ENCODE measurements around the gene CDK6.
A peak's percentile ranks its signal among the peaks of the same experiment; 100 is the strongest.

CDK6 gene

DNA sequence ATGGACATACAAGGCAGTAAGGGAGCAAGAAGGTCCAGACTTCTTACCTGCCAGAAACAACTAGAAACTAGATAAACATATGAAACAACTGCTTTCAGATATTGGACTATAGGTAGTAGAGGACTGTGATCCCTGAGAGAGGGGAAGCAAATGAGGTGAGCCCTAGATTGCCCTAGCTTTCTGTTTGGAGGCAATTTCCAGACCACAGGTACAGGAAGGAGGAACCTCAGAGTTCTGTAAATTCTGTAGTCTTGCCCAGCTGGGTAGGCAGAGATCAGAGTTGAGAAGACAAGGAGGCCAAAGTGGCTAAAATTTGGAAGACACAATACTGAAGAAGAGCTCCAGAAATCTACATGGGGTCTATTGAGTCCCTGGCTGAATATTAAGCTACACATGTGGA, 21.0 kb downstream of the CDK6 start:
- no peak overlapping the region for H3K9ac ChIP-seq (ENCODE audit: low read length)
- TF ChIP-seq EZH2 (IDR thresholded peaks at IDR 0.05; ENCODE audit: borderline replicate concordance, low read length) (no peak), CTCF (IDR thresholded peaks at IDR 0.05; ENCODE audit: low read length) (no peak)
- H4K20me1 ChIP-seq (ENCODE audit: insufficient read depth, low read length) = no peaks in the 10 kb centered on the region
- peak overlapping the region; percentile 93 for H3K27ac ChIP-seq (ENCODE audit: low read depth, low read length, poor library complexity, severe bottlenecking)
- peaks cover 85% of the 10 kb centered on the region for H3K79me2 ChIP-seq (ENCODE audit: insufficient read depth, low read length)
- H3K4me1 ChIP-seq (ENCODE audit: insufficient read depth, low read length, severe bottlenecking) = peaks cover 47% of the 10 kb centered on the region
- no peaks in the 10 kb centered on the region for H3K9me2 ChIP-seq (ENCODE audit: low read depth, low read length)
- H3K4me2 ChIP-seq (ENCODE audit: low read length) = no peak overlapping the region
- no peaks in the 10 kb centered on the region for H3K27me3 ChIP-seq (ENCODE audit: insufficient read depth, low read length)
- H3F3A ChIP-seq (ENCODE audit: insufficient read depth, low read length) = peaks cover 7% of the 10 kb centered on the region
- H3K4me3 ChIP-seq (ENCODE audit: low read depth, low read length, poor library complexity, severe bottlenecking) = no peak overlapping the region
- peaks cover 52% of the 10 kb centered on the region for H3K36me3 ChIP-seq (ENCODE audit: insufficient read depth, low read length)
- H3K9me3 ChIP-seq (ENCODE audit: low read length) = peaks cover 40% of the 10 kb centered on the region
- H2AFZ ChIP-seq (ENCODE audit: low read length) = no peak overlapping the region

DNA sequence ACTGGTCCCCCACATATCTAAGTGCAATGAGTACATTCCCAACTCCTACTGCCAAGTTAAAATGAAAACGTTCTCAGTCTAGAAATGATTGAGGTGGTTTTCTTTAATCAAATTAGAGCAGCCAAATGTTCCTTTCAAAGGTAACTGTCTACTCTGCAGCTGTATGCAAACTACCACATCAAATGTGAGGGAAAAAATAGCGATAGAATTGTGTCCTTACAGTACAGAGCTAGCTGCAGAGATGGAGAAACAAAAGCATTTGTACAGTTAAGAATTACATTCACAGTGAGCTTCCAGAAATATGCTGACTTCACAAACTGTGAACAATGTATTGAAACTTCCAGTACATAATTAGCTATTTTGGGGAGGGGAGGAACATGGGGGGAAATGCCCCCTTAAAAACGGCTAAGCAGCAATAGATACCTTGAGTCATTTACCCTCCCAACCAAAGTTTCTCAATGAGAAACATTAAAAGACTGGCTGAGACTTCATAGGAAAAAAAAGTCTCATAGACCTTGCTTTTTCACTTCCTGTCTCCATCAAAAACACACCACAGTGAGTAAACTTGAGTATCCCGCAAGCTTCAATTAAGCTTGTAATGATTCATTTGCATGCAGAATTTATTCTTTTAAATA, 22.9 kb downstream of the CDK6 start:
- no peaks in the 10 kb centered on the region for H4K20me1 ChIP-seq (ENCODE audit: insufficient read depth, low read length)
- TF ChIP-seq CTCF (IDR thresholded peaks at IDR 0.05; ENCODE audit: low read length) (no peak), EZH2 (IDR thresholded peaks at IDR 0.05; ENCODE audit: borderline replicate concordance, low read length) (no peak)

DNA sequence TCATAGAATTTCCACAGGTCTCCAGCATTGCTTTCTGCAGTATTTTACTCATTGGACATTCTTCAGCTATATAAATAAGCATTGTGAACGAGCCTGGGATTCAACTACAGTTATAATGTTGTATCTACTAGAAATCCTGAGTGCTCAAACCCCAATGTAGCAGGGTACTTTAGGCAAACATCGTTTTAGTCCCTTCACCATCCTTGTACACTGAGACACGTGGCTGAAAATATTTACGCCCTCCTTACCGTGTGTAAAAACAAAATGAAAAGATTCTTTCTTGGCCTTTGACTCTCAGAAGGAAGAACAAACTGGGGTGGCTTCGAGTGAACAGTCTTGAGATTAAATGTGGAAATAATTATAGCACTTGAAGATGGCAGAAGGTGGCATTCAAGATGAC, 25.2 kb downstream of the CDK6 start:
- Histone ChIP-seq H3K79me2 (ENCODE audit: insufficient read depth, low read length) (peaks cover 65% of the 10 kb centered on the region), H3K4me1 (ENCODE audit: insufficient read depth, low read length, severe bottlenecking) (peaks cover 61% of the 10 kb centered on the region), H3K36me3 (ENCODE audit: insufficient read depth, low read length) (peaks cover 26% of the 10 kb centered on the region), H3K27me3 (ENCODE audit: insufficient read depth, low read length) (no peaks in the 10 kb centered on the region), H3K27ac (ENCODE audit: low read depth, low read length, poor library complexity, severe bottlenecking) (peak overlapping the region; percentile 89), H3F3A (ENCODE audit: insufficient read depth, low read length) (peaks cover 7% of the 10 kb centered on the region), H3K4me3 (ENCODE audit: low read depth, low read length, poor library complexity, severe bottlenecking) (no peak overlapping the region), H3K4me2 (ENCODE audit: low read length) (no peak overlapping the region), H3K9ac (ENCODE audit: low read length) (no peak overlapping the region), H4K20me1 (ENCODE audit: insufficient read depth, low read length) (no peaks in the 10 kb centered on the region), H3K9me2 (ENCODE audit: low read depth, low read length) (no peaks in the 10 kb centered on the region), H3K9me3 (ENCODE audit: low read length) (peaks cover 12% of the 10 kb centered on the region), H2AFZ (ENCODE audit: low read length) (no peak overlapping the region)
- no peak for TF ChIP-seq EZH2 (IDR thresholded peaks at IDR 0.05; ENCODE audit: borderline replicate concordance, low read length)
- no peak for TF ChIP-seq CTCF (IDR thresholded peaks at IDR 0.05; ENCODE audit: low read length)

More for the DNA sequence above, 22.9 kb downstream of the CDK6 start:
- no peaks in the 10 kb centered on the region for H3K9me2 ChIP-seq (ENCODE audit: low read depth, low read length)
- H3K79me2 ChIP-seq (ENCODE audit: insufficient read depth, low read length) = peaks cover 78% of the 10 kb centered on the region
- peak overlapping the region; percentile 93 for H3K27ac ChIP-seq (ENCODE audit: low read depth, low read length, poor library complexity, severe bottlenecking)
- peaks cover 35% of the 10 kb centered on the region for H3K36me3 ChIP-seq (ENCODE audit: insufficient read depth, low read length)
- H3K4me3 ChIP-seq (ENCODE audit: low read depth, low read length, poor library complexity, severe bottlenecking) = peak overlapping the region; percentile 34
- peaks cover 61% of the 10 kb centered on the region for H3K4me1 ChIP-seq (ENCODE audit: insufficient read depth, low read length, severe bottlenecking)
- H3K9ac ChIP-seq (ENCODE audit: low read length) = peak overlapping the region; percentile 57
- H3F3A ChIP-seq (ENCODE audit: insufficient read depth, low read length) = peaks cover 7% of the 10 kb centered on the region
- H3K9me3 ChIP-seq (ENCODE audit: low read length) = peaks cover 26% of the 10 kb centered on the region
- no peak overlapping the region for H2AFZ ChIP-seq (ENCODE audit: low read length)
- H3K27me3 ChIP-seq (ENCODE audit: insufficient read depth, low read length) = no peaks in the 10 kb centered on the region
- peak overlapping the region; percentile 66 for H3K4me2 ChIP-seq (ENCODE audit: low read length)

Measured in OCI-LY1 (cell line).